Neural progenitor cell (in vitro differentiated cells): Measurements from ENCODE around the gene MAD1L1.

Experiments
- EZH2 ChIP-seq: fragments of 200-600 bp; sonication (generic); IDR thresholded peaks from 2 replicates; pipeline ENCODE4 v1.6.1; 2017; ENCODE audit warnings: antibody characterized with exemption, mild to moderate bottlenecking, moderate library complexity
- EZH2phosphoT487 ChIP-seq: fragments of 200-600 bp; sonication (generic); IDR thresholded peaks from 2 replicates; pipeline ENCODE4 v1.6.1; 2017; ENCODE audit warnings: antibody characterized with exemption
- TF ChIP-seq, protein P1 (sequence below): fragments of 200-600 bp; sonication (generic); IDR thresholded peaks from 2 replicates; pipeline ENCODE4 v1.5.1; 2017; ENCODE audit warnings: antibody characterized with exemption, mild to moderate bottlenecking

GRCh38 chr7:1807821-1808600 lies 424.7 kb downstream of the MAD1L1 start:
- TF ChIP-seq, protein P1, sequence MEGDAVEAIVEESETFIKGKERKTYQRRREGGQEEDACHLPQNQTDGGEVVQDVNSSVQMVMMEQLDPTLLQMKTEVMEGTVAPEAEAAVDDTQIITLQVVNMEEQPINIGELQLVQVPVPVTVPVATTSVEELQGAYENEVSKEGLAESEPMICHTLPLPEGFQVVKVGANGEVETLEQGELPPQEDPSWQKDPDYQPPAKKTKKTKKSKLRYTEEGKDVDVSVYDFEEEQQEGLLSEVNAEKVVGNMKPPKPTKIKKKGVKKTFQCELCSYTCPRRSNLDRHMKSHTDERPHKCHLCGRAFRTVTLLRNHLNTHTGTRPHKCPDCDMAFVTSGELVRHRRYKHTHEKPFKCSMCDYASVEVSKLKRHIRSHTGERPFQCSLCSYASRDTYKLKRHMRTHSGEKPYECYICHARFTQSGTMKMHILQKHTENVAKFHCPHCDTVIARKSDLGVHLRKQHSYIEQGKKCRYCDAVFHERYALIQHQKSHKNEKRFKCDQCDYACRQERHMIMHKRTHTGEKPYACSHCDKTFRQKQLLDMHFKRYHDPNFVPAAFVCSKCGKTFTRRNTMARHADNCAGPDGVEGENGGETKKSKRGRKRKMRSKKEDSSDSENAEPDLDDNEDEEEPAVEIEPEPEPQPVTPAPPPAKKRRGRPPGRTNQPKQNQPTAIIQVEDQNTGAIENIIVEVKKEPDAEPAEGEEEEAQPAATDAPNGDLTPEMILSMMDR: no peak
- TF ChIP-seq EZH2 (no peak), EZH2phosphoT487 (no peak)
